NCI-H2196 (cell line): ENCODE results near the gene CARMIL1.

Experiments
- DNase-seq: peaks from one replicate; lab custom pipeline; 2025; ENCODE audit not compliant: unreplicated experiment; lab: John Stamatoyannopoulos, UW

The CARMIL1 gene

DNA sequence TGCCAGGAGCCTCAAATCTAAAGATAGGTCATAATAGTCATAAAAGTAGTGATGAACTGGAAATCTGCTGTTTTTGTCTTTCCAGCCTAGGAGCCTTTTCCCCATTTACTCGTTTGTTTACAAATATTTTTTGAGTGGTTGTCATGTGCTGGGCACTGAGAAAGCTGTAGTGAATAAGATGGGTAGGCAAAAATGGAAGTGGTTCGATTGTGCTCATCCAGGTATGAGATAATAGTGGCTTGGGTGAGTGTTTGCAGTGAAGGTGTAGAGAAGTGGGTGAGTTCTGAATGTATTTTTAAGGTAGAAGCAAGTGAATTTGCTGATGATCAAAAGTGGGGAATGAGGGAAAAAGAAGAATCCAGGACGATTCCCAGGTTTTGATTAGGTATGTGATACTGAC lies 53.0 kb downstream of the CARMIL1 start:
- no peak for DNase-seq

DNA sequence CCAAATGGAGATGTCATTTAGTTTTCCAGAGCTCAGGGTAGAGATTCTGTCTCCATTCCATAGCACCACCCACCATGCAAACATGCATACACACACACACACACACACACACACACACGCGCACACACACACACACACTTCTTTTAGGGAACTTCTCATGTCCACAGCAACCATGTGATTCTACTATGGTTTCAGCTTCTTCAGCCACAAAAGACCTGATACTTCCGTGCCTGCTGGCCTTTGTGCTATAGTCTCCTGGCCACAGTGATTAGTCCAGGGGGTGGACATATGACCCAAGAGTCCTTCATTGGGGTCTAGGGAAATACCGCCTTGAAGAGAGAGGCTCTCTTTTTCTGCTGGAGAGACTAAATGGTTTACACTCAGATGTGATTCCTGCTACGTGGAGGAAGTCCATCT lies 53.5 kb downstream of the CARMIL1 start:
- DNase-seq: no peak

DNA sequence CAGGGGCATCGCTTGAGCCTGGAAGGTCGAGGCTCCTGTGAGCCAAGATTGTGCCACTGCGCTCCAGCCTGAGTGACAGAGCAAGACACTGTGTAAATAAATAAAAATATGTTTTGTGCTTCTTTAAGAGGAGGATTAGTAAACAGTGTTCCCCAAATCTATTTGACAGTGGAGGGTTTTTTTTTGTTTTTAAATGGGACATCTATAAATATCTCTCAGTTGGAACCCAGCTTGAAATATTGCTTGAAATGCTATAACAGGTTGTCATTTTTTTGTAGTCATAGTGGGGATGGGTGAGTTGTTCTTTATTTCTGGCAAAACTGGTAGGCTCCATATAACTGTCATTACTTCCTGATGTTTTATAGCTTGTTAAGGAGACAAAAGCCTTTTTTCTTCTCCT lies 54.3 kb downstream of the CARMIL1 start:
- DNase-seq: no peak

- DNase-seq: no peak
These were observed 55.6 kb downstream of the CARMIL1 start for GRCh38 chr6:25334793-25335192.

DNA sequence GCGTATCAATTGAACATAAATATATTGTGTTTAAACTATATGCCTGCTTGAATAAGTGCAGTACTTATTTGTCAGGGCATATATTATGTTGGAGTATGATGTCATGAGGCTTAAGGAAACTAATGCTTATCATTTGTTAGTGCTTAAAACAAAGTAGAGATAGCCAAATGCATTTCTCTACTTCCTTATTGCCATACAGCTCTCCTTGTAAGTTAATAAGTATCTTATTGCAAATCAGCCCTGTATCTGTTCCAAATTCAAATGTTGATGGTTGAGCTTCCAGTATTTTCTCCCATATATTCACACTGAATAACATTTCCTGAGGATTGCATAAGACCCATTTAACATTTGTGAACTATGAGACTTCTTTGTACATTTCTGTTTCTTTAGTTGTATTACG lies 57.8 kb downstream of the CARMIL1 start:
- no peak for DNase-seq

- no peak for DNase-seq
These were observed 58.3 kb downstream of the CARMIL1 start for GRCh38 chr6:25337431-25337830.

- no peak for DNase-seq
These were observed 61.4 kb downstream of the CARMIL1 start for GRCh38 chr6:25340431-25341202.

GRCh38 chr6:25341203-25341552 lies 62.0 kb downstream of the CARMIL1 start:
- DNase-seq: no peak

GRCh38 chr6:25341923-25342619 lies 62.9 kb downstream of the CARMIL1 start:
- DNase-seq: no peak

GRCh38 chr6:25342802-25343201 lies 63.6 kb downstream of the CARMIL1 start:
- DNase-seq: no peak

DNA sequence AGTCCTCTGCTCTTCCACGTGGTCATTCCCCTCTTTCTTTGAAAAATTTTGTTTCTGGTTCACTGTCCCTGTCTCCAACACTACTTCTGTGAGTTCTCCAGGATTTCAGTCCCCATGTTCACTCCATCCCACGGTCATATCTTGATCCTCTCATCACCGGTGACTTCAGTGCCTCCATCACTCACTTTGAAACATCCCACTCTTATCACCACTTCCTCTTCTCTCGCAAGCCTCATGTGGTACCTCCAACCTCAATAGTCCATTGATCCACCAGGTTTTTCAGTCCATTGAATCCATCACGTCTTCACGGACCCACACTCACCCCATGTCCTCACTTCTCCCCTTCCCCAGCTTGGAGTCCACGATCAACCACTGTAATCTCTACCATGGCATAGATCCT lies 64.8 kb downstream of the CARMIL1 start:
- no peak for DNase-seq

- DNase-seq: no peak
These were observed 65.7 kb downstream of the CARMIL1 start for GRCh38 chr6:25344827-25345226.

- no peak for DNase-seq
These were observed 66.9 kb downstream of the CARMIL1 start for GRCh38 chr6:25346064-25346463.

- DNase-seq: no peak
These were observed 71.4 kb downstream of the CARMIL1 start for GRCh38 chr6:25350573-25350972.

DNA sequence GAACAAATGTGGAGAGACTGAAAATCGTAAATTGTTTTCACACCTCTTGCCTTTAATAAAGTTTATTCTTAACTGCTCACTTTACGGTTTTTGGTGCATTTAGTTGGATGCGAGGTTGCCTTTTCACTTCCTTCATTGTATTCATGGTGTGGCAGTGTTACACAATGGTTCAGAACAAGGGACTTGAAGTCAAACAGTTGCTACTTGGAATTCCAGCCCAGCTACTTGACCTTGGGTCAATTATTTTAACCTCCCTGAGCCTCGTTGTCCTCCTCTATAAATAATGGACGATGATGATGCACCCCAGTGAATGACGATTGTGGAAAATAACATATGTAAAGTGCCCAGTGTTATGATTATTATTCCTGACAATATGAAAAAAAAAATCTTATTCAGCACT lies 72.3 kb downstream of the CARMIL1 start:
- no peak for DNase-seq

GRCh38 chr6:25352285-25352684 lies 73.1 kb downstream of the CARMIL1 start:
- no peak for DNase-seq

- no peak for DNase-seq
These were observed 75.1 kb downstream of the CARMIL1 start for GRCh38 chr6:25354078-25354932.

DNA sequence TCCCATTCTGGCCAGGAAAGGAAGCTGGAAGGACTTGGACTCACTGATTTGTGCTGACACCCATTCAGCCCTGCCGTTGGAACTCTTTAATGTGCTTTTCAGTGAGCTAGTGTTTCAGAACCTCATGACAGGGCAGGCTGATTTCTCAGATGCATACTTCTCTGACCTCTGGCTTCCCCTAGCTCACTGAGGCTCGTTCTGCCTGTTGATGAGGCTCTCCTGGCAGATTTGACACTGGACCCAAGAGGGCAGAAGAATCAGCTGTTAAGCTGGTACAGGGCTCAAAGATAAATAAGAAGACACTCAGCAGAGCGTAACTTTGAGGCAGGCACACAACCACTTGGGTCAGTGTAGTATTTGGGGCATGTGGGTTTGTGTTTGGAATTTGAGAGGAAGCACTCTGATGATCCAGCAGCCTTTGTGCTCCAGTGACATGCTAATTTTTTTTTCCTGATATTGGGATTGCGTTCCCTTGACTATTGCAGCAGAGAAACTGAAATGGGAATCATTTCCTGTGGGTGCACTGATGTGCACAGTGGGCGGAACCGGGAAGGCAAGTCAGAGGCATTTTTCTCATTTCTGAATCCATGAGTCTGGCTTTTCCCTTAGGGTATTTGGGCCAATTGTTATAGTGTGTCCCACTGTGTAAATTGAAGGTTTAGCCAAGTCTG lies 80.2 kb downstream of the CARMIL1 start:
- DNase-seq: no peak

- no peak for DNase-seq
These were observed 80.7 kb downstream of the CARMIL1 start for GRCh38 chr6:25359891-25360290.

DNA sequence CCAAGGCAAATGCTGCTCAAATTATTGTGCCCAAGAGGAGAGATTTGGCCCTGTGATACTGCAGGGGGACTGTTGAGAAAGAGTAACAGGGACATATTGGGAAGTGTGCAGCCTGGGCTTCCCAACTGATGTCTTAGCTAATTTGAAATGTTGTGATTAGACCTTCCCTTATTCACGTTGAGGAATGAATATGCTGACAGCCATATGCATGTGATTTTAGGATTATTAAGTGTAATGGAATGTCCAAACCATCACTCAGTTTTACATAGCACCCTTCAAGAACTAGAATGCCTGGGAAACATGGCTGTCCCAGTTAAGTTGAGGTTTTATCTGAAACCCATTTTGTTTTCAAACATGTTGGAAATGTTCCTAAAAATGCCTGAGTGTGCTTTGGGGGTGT lies 81.4 kb downstream of the CARMIL1 start:
- DNase-seq: no peak

DNA sequence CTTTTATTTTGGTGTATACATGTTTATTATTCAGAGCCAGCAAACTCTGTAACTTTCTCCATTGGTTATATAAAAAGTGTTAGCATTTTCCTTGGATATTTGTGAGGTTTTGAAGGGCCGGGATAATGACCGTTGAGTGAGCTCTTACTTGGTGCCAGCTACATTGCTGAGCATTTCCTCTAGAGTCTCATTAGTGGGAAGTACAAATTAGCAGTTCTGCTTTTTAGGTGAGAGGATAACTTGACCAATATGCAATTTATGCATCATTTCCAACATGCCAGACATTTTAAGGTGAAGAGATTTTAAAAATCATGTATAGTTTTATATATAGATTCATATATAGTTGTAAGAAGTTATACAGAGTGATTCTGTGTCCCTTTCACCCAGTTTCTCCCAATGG lies 84.3 kb downstream of the CARMIL1 start:
- DNase-seq: no peak
